ENCODE data around the gene SMIM38.
"Not testable (repeated sequence)": the region's sequence is repeated elsewhere in the genome, so short reads cannot be mapped to it uniquely, and the experiment has no call there.

SMIM38 gene

DNA sequence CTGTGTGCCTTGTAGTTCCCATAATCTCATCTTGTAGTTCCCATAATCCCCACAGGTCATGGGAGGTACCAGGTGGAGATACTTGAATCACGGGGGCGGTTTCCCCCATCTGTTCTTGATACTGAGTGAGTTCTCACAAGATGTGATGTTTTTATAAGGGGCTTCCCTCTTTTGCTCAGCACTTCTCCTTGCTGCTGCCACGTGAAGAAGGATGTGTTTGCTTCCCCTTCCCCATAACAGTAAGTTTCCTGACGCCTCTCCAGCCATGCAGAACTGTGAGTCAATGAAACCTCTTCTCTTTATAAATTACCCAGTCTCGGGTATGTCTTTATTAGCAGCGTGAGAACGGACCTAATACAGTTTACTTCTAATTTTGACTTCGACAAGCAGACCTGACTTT is 14.0 kb upstream of the SMIM38 start:
- DNase-seq: no peak

DNA sequence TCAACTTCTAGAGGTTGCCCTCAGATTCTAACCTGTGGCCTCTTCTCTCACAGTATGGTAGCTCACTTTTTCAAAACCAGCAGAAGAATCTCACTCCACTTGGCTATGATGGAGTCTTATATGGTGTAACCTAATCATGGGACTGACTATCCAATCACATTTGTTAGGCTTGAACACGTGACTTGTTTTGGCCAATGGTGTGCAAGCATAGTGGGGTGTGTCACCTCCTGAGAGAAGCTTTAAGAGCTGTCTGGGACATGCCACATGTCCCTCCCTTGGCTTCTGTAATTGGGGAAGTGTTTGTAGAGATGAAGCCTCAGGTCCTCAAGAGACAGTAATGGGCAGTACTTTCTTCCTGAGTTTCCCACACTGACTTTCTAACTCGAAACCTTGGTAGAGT is 12.8 kb upstream of the SMIM38 start:
- DNase-seq: no peak

GRCh38 chr11:69144316-69145049 is 11.3 kb upstream of the SMIM38 start:
- no peak for DNase-seq

- DNase-seq: no peak
Measured at GRCh38 chr11:69145050-69145380, 10.7 kb upstream of the SMIM38 start.

DNA sequence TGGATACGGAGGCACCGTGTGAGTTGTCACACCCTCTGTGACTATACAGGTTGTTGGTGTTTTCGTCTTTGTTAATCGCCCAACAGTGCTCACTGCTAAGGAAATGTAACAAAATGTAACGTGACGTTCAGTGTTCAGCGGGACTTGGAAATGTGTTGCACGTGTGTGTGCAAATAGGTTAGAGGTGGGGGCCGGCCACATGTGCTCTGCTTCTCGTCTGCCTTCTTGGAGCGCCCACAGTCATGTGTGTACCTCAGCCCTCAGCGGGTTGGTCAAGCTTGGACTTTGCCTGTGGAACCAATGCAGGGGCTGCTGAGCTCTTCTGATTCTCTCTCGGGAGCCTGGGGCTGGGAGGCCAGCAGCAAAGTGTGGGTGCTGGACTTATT is 7.4 kb upstream of the SMIM38 start:
- no peak for DNase-seq

- no peak for DNase-seq
Measured at GRCh38 chr11:69148806-69149205, 6.9 kb upstream of the SMIM38 start.

- DNase-seq: not testable (repeated sequence)
Measured at GRCh38 chr11:69149338-69150045, 6.2 kb upstream of the SMIM38 start.

- no peak for DNase-seq
Measured at GRCh38 chr11:69150175-69150574, 5.6 kb upstream of the SMIM38 start.

DNA sequence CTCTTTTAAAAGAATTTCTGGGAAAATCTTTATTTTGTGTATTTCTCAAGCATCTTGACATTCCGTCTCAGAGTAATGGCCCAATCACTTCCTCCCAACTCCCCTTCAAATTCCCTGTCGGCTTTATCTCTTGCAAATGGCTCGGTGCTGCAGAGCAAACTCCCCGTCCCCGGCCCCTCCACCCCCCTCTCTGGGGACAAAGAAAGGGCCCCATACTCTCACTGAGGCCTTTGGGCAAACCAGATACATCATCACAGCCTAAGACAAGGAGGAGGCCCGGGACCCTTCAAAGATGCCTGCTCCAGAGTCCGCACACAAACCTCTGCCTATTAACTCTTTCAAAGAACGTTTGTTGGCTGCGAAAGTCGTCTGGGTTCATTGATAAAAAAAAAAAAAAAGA is 3.9 kb upstream of the SMIM38 start:
- no peak for DNase-seq

- DNase-seq: no peak
Measured at GRCh38 chr11:69152733-69153421, 2.9 kb upstream of the SMIM38 start.

GRCh38 chr11:69153661-69154060 is 2.1 kb upstream of the SMIM38 start:
- DNase-seq: no peak

DNA sequence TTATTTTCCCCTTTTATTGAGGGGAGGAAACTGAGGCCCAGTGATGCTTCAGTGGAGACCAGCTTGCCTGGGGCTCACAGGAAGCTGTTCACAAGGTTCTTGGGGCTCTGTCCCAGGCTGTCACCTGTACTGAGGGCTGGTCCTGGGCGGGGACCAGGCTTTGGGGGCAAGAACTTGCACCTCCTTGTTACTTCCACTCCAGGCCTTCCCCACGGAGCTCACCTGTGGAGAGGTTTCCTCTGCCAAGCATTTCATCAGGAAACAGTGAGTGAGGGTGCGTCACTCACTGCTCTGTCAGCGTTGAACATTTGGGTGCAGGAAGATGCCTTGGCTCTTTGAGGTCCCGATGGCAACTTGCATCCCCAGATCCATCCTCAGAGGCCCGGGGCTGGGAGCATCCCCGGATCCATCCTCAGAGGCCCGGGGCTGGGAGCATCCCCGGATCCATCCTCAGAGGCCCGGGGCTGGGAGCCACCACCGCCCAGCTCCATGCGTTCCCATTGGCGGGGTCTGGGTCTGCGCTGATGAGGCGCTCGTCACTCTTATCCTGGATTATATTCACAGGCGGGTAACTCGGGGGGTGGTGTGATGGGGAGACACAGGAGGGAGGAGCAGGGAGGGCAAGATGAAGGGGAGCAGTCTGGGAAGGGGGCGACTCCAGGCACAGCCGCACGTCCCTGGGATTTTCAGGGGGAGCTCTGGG is 1.4 kb upstream of the SMIM38 start:
- DNase-seq: no peak

GRCh38 chr11:69154938-69155301 is 815 bp upstream of the SMIM38 start:
- no peak for DNase-seq

DNA sequence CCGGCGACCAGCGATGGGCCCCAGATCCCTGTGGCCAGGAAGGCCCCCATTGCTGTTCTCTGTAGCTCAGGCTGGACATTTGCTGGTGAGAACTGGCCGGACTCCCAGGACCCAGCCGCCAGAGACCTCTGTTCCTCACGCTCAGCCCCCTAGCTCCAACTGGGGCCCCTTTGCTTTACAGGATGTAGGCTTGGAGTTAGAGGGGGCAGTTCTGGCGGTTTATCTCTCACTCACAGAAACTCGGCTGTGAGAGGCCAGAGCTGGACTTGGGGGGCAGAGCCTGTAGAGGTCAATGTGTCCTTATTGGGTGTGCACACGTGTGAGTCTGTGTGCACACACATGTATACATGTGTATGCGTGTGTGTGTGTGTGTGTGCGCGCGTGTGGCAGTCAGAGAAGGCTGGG is 502 bp downstream of the SMIM38 start:
- no peak for DNase-seq

- no peak for DNase-seq
Measured at GRCh38 chr11:69156673-69157155, 979 bp downstream of the SMIM38 start.

- no peak for DNase-seq
Measured at GRCh38 chr11:69157156-69157821, 1.6 kb downstream of the SMIM38 start.

DNA sequence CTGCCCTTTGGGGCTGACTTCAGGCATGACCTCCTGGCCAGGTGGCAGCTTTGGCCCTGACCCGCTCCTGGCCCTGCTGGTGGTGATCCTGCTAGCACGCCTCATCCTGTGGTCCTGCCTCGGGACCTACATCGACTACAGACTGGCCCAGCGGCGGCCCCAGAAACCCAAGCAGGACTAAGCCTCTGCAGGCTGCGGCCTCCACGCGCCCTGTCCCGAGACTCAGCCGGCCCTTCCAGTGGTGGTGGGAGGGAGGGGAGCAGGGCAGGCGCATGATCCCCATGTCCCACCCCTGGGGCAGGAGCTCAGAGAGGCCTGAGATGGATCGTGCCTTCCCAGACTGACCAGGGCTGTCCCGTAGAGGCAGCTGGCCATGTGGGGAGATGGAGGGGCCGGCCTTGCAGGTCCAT is 2.1 kb downstream of the SMIM38 start:
- DNase-seq: no peak

DNA sequence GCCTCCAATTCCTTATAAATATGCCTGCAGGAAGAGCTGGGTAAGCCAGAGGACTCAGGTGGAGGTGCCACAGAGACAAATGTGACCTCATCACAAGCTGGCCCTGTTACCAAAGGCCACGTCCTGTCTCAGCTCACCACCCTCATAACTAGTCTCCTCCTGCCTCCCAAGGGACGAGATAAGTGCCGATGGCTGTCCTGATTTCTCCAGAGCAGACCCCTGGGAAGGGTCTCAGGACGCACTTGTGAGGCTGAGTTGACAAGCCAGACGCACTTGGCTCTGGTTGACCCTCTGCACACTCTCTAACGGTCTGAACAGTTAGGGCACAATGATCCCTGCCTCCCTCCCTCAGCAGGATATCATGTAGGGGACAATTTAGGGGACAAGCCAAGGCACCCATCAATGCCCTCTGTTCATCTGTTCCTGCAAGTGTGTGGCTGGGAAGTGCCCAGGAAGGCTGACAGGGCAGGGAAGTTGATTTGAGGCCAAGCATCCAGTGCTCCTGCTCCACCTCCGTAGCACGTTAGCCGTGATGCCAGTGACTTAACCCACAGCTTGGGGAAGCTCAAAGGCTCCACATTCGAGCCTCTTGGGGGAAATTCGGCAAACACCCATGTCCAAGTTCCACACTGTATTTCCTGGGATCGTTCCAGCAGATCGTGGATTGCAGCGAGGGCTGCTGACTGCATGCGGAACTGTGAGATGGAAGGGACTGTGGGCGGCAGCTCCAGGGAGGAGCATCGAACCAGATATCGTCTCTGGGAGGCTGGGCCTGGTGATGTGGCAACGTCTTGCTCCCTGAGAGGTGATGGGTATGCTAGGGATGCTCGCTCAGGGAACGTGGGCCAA is 2.8 kb downstream of the SMIM38 start:
- DNase-seq: no peak

- DNase-seq: no peak
Measured at GRCh38 chr11:69159150-69159852, 3.6 kb downstream of the SMIM38 start.

DNA sequence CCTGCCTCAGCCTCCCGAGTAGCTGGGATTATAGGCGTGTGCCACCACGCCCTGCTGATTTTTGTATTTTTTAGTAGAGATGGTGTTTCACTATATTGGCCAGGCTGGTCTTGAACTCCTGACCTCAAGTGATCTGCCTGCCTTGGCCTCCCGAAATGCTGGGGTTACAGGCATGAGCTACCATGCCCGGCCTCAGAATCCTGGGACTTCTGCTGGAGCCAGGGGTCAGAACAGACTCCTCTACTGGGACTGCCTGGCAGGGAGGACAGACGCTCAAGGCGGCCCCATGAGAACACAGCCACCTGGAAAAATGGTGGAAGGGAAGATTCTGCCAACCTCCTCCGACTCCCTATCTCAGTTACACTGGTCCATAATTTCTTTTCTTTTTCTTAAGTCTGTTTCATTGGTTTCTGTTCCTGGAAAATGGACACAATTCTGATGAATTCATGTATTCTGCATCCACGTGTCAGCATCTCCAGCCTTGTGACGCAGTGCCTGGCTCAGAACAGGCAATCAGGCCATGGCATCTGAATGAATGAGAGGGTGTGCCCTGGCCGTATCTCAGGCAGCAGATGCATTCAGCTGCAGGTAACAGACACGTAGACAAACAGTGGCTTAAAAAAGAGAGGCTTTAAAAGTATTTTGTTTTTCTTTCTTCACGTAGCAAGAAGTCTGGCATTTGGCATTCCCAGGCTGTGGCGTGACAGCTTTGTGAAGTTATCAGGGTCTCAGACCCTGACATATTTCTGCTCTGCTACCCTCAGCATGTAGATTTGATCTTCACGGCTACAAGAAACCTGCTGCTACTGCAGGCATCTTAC is 4.8 kb downstream of the SMIM38 start:
- DNase-seq: no peak

DNA sequence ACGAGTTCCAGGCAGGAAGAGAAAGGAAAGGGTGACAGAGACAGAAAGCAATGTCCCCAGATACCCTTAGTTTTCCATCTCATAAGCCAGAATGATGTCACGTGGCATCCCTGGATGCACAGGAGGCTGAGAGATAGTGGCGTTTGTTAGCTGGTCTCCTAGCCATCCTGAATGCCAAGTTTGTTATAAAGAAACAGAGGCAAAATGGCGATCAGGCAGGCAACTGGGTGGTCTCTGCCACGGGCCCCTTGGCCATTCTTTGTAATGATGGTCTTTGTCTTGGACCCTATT is 5.3 kb downstream of the SMIM38 start:
- no peak for DNase-seq

All from GOT3 (cell line).